ENCODE results near the gene NELL2.

DNA sequence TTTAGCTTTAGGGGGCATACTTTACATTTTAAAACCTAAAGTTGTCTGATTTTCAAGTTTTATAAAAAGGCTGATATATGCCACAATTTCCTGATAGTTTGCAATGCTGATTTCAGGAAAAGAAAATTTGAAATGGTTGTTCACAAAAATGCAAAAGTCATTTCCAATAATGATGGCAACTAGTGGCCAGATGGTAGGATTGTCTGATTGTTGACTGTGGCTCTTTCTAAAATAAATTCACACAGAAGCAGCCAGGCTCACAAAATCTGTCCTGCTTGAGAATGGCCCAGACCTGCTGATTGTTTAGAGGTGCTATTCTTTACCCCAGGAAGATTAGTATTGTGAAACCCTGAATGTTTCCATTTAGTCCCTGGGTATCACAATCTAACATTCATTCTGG lies 220.3 kb downstream of the NELL2 start:
- TF ChIP-seq POLR2A (IDR thresholded peaks at IDR 0.05; ENCODE audit: borderline replicate concordance, extremely low read depth, insufficient read depth, insufficient read length): no peak
- no peak for TF ChIP-seq EZH2phosphoT487 (IDR thresholded peaks at IDR 0.05; ENCODE audit: borderline replicate concordance)
- TF ChIP-seq SIN3A (IDR thresholded peaks at IDR 0.05; ENCODE audit: low read depth): no peak
- TF ChIP-seq, protein P1, sequence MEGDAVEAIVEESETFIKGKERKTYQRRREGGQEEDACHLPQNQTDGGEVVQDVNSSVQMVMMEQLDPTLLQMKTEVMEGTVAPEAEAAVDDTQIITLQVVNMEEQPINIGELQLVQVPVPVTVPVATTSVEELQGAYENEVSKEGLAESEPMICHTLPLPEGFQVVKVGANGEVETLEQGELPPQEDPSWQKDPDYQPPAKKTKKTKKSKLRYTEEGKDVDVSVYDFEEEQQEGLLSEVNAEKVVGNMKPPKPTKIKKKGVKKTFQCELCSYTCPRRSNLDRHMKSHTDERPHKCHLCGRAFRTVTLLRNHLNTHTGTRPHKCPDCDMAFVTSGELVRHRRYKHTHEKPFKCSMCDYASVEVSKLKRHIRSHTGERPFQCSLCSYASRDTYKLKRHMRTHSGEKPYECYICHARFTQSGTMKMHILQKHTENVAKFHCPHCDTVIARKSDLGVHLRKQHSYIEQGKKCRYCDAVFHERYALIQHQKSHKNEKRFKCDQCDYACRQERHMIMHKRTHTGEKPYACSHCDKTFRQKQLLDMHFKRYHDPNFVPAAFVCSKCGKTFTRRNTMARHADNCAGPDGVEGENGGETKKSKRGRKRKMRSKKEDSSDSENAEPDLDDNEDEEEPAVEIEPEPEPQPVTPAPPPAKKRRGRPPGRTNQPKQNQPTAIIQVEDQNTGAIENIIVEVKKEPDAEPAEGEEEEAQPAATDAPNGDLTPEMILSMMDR (IDR thresholded peaks at IDR 0.05 in 2 of 3, conservative IDR thresholded peaks at IDR 0.05 in 1 of 3; ENCODE audit: borderline replicate concordance in 1 of 3, insufficient read depth in 1 of 3, low read depth in 2 of 3, low read length in 2 of 3): no peak
- no peak for TF ChIP-seq EZH2 (IDR thresholded peaks at IDR 0.05)
- no peak for TF ChIP-seq ZFX (IDR thresholded peaks at IDR 0.05)
- TF ChIP-seq RAD21 (IDR thresholded peaks at IDR 0.05; ENCODE audit: low read depth): no peak
- TF ChIP-seq TCF7L2 (IDR thresholded peaks at IDR 0.05; ENCODE audit: borderline replicate concordance, extremely low read depth, insufficient read depth, insufficient read length): no peak

Measured in HCT116 (cell line).